ENCODE data around the gene SFN.
"Not testable (repeated sequence)": the region's sequence is repeated elsewhere in the genome, so short reads cannot be mapped to it uniquely, and the experiment has no call there.

Gene SFN

DNA sequence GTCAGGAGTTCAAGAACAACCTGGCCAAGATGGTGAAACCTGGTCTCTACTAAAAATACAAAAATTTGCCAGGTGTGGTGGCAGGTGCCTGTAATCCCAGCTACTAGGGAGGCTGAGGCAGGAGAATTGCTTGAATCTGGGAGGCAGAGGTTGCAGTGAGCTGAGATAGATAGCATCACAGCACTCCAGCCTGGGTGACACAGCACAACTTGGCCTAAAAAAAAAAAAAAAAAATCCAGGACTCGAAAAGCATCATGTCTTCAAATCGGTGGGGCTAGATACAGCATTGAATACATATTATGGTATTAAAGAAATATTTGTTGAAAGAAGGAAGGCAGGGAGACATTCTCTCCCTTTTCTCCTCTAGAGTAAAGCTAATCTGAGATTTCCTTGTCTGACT lies 10.1 kb downstream of the SFN start:
- no CpG with 5 or more reads among the region's 2 CpGs for WGBS, 2 experiments (ENCODE audit: insufficient coverage in 2 of 2)
- not testable (repeated sequence) for H3K9me3 ChIP-seq (ENCODE audit: control insufficient read depth, low read length); H3K27ac ChIP-seq (ENCODE audit: low read depth, low read length, severe bottlenecking); H3K4me3 ChIP-seq (ENCODE audit: extremely low read depth, insufficient read depth, low read length, poor library complexity, severe bottlenecking); H3K4me1 ChIP-seq (ENCODE audit: control insufficient read depth, insufficient read depth, low read length, poor library complexity, severe bottlenecking)
- peaks cover 16% of the 10 kb centered on the region for H3K36me3 ChIP-seq (ENCODE audit: control insufficient read depth, insufficient read depth, low read length)

GRCh38 chr1:26874896-26875295 lies 11.9 kb downstream of the SFN start:
- H3K4me3 ChIP-seq (ENCODE audit: extremely low read depth, insufficient read depth, low read length, poor library complexity, severe bottlenecking): no peak overlapping the region
- 53 to 69% methylated on average over 3 to 4 of the region's 4 CpGs for WGBS, 2 experiments (ENCODE audit: insufficient coverage in 2 of 2)
- H3K9me3 ChIP-seq (ENCODE audit: control insufficient read depth, low read length): no peaks in the 10 kb centered on the region
- peaks cover 18% of the 10 kb centered on the region for H3K36me3 ChIP-seq (ENCODE audit: control insufficient read depth, insufficient read depth, low read length)
- H3K4me1 ChIP-seq (ENCODE audit: control insufficient read depth, insufficient read depth, low read length, poor library complexity, severe bottlenecking): peaks cover 4% of the 10 kb centered on the region
- H3K27ac ChIP-seq (ENCODE audit: low read depth, low read length, severe bottlenecking): peak overlapping the region; percentile 3

GRCh38 chr1:26877326-26877725 lies 14.4 kb downstream of the SFN start:
- H3K27ac ChIP-seq (ENCODE audit: low read depth, low read length, severe bottlenecking): no peak overlapping the region

DNA sequence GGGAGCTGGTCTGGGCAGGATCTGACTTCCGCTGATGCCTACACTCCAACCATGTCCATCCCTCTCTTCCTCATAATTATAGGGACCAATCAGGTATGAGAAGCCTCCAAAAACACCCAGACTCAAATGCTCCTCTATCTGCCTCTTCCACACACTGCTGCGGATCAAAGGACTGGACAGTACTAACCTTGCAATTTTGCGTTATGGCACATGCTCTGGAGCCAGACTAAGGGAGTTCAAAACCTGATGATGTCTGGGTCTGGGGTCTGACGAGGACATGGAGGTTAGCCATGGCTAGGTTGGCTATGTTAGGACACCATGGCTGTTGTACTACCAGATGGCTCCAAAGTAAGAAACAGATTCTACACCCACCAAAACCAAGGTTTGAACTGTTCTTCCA lies 16.8 kb downstream of the SFN start:
- 100% methylated on average over 3 of the region's 4 CpGs for WGBS, 2 experiments (ENCODE audit: insufficient coverage in 2 of 2)
- Histone ChIP-seq H3K4me3 (ENCODE audit: extremely low read depth, insufficient read depth, low read length, poor library complexity, severe bottlenecking) (no peak overlapping the region), H3K9me3 (ENCODE audit: control insufficient read depth, low read length) (no peaks in the 10 kb centered on the region), H3K27ac (ENCODE audit: low read depth, low read length, severe bottlenecking) (no peak overlapping the region), H3K36me3 (ENCODE audit: control insufficient read depth, insufficient read depth, low read length) (peaks cover 65% of the 10 kb centered on the region), H3K4me1 (ENCODE audit: control insufficient read depth, insufficient read depth, low read length, poor library complexity, severe bottlenecking) (peaks cover 4% of the 10 kb centered on the region)

More at GRCh38 chr1:26877326-26877725, 14.4 kb downstream of the SFN start:
- WGBS, 2 experiments (ENCODE audit: insufficient coverage in 2 of 2): 100% methylated on average over 1 of the region's 2 CpGs; no CpG with 5 or more reads in 1 of the 2 experiments
- Histone ChIP-seq H3K4me1 (ENCODE audit: control insufficient read depth, insufficient read depth, low read length, poor library complexity, severe bottlenecking) (peaks cover 4% of the 10 kb centered on the region), H3K4me3 (ENCODE audit: extremely low read depth, insufficient read depth, low read length, poor library complexity, severe bottlenecking) (no peak overlapping the region), H3K36me3 (ENCODE audit: control insufficient read depth, insufficient read depth, low read length) (peaks cover 40% of the 10 kb centered on the region), H3K9me3 (ENCODE audit: control insufficient read depth, low read length) (no peaks in the 10 kb centered on the region)

DNA sequence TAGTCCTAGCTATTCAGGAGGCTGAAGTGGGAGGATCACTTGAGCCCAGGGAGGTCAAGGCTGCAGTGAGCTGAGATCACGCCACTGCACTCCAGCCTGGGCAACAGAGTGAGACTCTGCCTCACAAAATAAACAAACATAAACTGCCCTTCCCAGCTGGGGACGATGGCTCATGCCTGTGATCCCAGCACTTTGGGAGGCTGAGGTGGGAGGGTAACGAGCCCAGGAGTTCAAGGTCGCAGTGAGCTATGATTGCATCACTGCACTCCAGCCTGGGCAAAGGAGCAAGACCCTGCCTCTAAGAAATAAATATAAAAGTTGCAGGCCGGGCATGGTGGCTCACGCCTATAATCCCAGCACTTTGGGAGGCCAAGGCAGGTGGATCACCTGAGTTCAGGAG lies 18.7 kb downstream of the SFN start:
- WGBS, 2 experiments (ENCODE audit: insufficient coverage in 2 of 2): 95 to 97% methylated on average over 5 of the region's 6 CpGs
- H3K4me3 ChIP-seq (ENCODE audit: extremely low read depth, insufficient read depth, low read length, poor library complexity, severe bottlenecking); H3K9me3 ChIP-seq (ENCODE audit: control insufficient read depth, low read length); H3K27ac ChIP-seq (ENCODE audit: low read depth, low read length, severe bottlenecking); H3K4me1 ChIP-seq (ENCODE audit: control insufficient read depth, insufficient read depth, low read length, poor library complexity, severe bottlenecking): not testable (repeated sequence)
- H3K36me3 ChIP-seq (ENCODE audit: control insufficient read depth, insufficient read depth, low read length): peaks cover 79% of the 10 kb centered on the region

DNA sequence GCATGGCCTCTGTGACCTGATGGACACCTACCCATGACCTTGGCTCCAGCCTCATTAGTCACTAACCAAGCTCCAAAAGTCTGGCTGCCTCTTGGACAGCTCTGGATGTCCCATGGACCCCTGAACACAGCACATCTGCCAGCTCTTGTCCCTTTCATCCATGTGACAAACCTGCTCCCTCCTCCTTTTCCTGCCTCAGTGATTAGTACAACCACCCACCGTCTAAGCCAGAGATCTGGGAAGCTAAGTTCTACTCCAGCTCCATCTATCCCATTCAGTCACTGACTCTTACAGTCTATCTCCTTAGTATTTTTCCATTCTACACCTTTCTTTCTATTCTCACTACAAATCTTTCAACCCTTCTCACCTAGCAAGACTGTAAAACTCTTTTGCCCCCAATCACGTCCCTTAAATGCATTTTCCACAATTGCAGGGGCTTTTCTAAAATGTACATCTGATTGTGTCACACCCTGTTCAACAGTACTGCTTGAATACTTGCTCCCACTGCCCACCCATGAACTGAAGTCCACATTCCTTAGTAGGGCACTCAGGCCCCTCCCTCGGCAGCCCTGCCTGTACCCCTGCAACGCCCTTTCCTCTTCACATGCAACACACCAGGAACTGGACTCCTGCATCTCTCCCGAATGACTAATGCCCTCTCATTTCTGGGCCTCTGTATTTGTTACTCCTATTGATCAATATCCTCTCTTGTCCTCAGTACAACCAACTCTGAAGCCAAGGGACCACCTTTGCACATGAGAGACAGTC lies 19.9 kb downstream of the SFN start:
- H3K4me1 ChIP-seq (ENCODE audit: control insufficient read depth, insufficient read depth, low read length, poor library complexity, severe bottlenecking): no peaks in the 10 kb centered on the region
- peaks cover 72% of the 10 kb centered on the region for H3K36me3 ChIP-seq (ENCODE audit: control insufficient read depth, insufficient read depth, low read length)
- no peaks in the 10 kb centered on the region for H3K9me3 ChIP-seq (ENCODE audit: control insufficient read depth, low read length)
- WGBS, 2 experiments (ENCODE audit: insufficient coverage in 2 of 2): 94 to 95% methylated on average over 5 of the region's 5 CpGs
- H3K4me3 ChIP-seq (ENCODE audit: extremely low read depth, insufficient read depth, low read length, poor library complexity, severe bottlenecking): no peak overlapping the region
- H3K27ac ChIP-seq (ENCODE audit: low read depth, low read length, severe bottlenecking): no peak overlapping the region

DNA sequence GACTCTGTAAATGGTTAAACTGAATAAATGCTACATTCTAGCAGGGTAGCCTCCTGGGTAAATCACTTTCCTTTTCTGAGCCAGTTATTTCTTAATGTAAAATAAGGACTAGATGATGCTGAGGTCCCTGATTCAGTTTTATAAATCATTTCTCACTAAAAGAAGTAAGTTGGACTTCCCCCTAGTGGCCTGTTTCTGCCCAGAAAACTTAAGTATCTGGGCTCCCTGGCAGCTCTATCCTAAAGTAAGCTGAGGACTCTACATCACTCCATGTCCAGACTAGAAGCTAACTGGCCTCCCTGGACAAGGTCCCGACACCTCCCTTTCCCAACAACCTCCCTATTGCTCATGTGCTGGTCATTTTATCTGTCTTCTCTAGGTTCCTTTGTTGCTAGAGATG lies 24.2 kb downstream of the SFN start:
- Histone ChIP-seq H3K9me3 (ENCODE audit: control insufficient read depth, low read length) (no peaks in the 10 kb centered on the region), H3K27ac (ENCODE audit: low read depth, low read length, severe bottlenecking) (no peak overlapping the region), H3K4me3 (ENCODE audit: extremely low read depth, insufficient read depth, low read length, poor library complexity, severe bottlenecking) (no peak overlapping the region), H3K4me1 (ENCODE audit: control insufficient read depth, insufficient read depth, low read length, poor library complexity, severe bottlenecking) (peaks cover 4% of the 10 kb centered on the region), H3K36me3 (ENCODE audit: control insufficient read depth, insufficient read depth, low read length) (peaks cover 67% of the 10 kb centered on the region)
- 83 to 100% methylated on average over 1 of the region's 1 CpG for WGBS, 2 experiments (ENCODE audit: insufficient coverage in 2 of 2)

GRCh38 chr1:26888231-26888630 lies 25.3 kb downstream of the SFN start:
- H3K36me3 ChIP-seq (ENCODE audit: control insufficient read depth, insufficient read depth, low read length): peaks cover 67% of the 10 kb centered on the region
- no peak overlapping the region for H3K4me3 ChIP-seq (ENCODE audit: extremely low read depth, insufficient read depth, low read length, poor library complexity, severe bottlenecking)
- H3K4me1 ChIP-seq (ENCODE audit: control insufficient read depth, insufficient read depth, low read length, poor library complexity, severe bottlenecking): peaks cover 4% of the 10 kb centered on the region
- H3K27ac ChIP-seq (ENCODE audit: low read depth, low read length, severe bottlenecking): no peak overlapping the region
- WGBS, 2 experiments (ENCODE audit: insufficient coverage in 2 of 2): 100% methylated on average over 1 of the region's 1 CpG; no CpG with 5 or more reads in 1 of the 2 experiments
- no peaks in the 10 kb centered on the region for H3K9me3 ChIP-seq (ENCODE audit: control insufficient read depth, low read length)

DNA sequence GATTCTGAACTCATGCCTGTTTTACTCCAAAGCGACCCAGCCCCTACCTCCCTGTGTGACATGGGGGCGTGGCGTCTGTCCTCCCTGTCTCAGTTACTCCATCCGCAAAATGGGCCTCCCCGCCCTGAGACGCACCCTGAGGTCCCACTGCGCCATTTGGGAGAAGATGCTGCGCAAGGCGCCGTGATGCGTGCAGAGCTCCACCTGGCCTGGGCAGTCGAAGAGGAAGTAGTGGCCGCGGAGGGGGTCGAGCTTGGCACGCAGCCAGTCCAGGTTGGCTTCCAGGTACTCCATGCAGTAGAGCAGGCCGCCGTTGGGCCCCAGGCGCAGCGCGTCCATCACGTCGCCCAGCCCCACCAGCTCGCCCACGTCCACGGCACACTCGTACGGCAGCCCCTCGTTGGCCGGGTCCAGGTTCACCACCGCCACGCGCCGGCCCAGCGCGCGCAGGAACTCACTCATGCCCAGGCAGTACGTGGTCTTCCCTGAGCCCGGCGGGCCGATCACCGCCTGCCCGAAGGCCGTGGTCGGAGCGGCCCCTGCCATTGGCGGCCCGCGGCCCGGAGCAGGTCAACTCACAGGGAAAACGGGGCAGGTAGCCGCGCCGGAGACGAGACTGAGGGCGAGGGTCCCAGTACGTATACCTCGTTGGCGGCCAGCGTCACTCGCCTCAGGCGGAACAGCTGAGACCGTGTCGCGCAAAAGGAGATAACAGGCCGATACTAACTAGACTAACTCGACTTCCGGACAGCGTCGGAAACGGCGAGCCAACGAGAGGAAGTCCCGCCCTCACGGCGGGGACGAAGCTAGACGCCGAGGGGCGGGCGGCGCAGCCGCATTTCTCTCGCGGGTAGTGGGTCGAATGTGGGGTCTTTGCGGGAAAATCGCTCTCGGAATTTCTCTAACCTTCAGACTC lies 26.9 kb downstream of the SFN start, which contains the start of gene GPN2:
Gene GPN2, minus strand, starts transcription at position 733 of the 916 bp plus-strand sequence. Its CDS starts 187 bp downstream, at position 546.
- H3K9me3 ChIP-seq (ENCODE audit: control insufficient read depth, low read length): no peaks in the 10 kb centered on the region
- H3K27ac ChIP-seq (ENCODE audit: low read depth, low read length, severe bottlenecking): peak within 1 kb of the TSS; percentile 80
- H3K4me1 ChIP-seq (ENCODE audit: control insufficient read depth, insufficient read depth, low read length, poor library complexity, severe bottlenecking): peaks cover 4% of the 10 kb centered on the region
- peak within 1 kb of the TSS; percentile 76 for H3K4me3 ChIP-seq (ENCODE audit: extremely low read depth, insufficient read depth, low read length, poor library complexity, severe bottlenecking)
- 5 to 6% methylated on average over 63 to 72 of the region's 89 CpGs for WGBS, 2 experiments (ENCODE audit: insufficient coverage in 2 of 2)
- H3K36me3 ChIP-seq (ENCODE audit: control insufficient read depth, insufficient read depth, low read length): peaks cover 65% of the 10 kb centered on the region

- H3K27ac ChIP-seq (ENCODE audit: low read depth, low read length, severe bottlenecking): peak overlapping the region; percentile 68
- no peaks in the 10 kb centered on the region for H3K9me3 ChIP-seq (ENCODE audit: control insufficient read depth, low read length)
- H3K4me3 ChIP-seq (ENCODE audit: extremely low read depth, insufficient read depth, low read length, poor library complexity, severe bottlenecking): peak overlapping the region; percentile 76
- H3K4me1 ChIP-seq (ENCODE audit: control insufficient read depth, insufficient read depth, low read length, poor library complexity, severe bottlenecking): peaks cover 4% of the 10 kb centered on the region
- WGBS, 2 experiments (ENCODE audit: insufficient coverage in 2 of 2): 36 to 40% methylated on average over 7 to 8 of the region's 12 CpGs
- H3K36me3 ChIP-seq (ENCODE audit: control insufficient read depth, insufficient read depth, low read length): peaks cover 66% of the 10 kb centered on the region
Observed at GRCh38 chr1:26890467-26890796, 27.5 kb downstream of the SFN start.
